Measurements from ENCODE around the gene CNOT4. TPM values are rescaled to one million over a fixed set of nuclear protein-coding genes. Genes with fewer than 3 reads are reported as not detected.

CNOT4 gene
- total and polyA plus RNA-seq, 2 of the 13 experiments (the other 11 are each of a cell fraction or from before 2014, with no cell fraction given) = 7.4 to 8.4 TPM

DNA sequence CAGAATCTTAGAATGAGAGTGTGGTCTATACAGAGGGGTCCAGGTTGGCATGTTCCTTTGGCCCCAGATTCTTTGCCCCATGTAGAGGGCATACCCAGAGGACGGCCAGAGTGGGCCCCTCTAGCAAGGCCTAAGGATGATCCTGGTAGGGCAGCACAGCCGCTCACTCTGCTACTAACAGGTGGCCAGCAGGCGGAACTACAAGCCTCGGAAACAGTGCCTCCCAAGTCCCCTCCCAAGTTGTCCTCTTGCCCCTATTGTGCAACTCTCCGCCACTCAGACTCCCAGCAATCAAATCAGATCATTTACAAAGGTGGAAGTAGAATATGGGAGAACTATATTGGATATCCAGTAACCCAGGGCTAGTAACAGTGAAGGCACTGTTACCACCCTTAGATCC, 168.9 kb downstream of the CNOT4 start (continued):
- TF ChIP-seq ZMYM4 (CRISPR knock-in tag; IDR thresholded peaks at IDR 0.05) (peak; percentile 45; the same call in 1 of the 2 replicates), CEBPG (CRISPR knock-in tag; IDR thresholded peaks at IDR 0.05) (peak; percentile 96), NFE2 (CRISPR knock-in tag; IDR thresholded peaks at IDR 0.05) (no peak), SIX1 (CRISPR knock-in tag; IDR thresholded peaks at IDR 0.05; ENCODE audit: borderline replicate concordance) (no peak), ZNF850 (CRISPR knock-in tag; conservative IDR thresholded peaks at IDR 0.05) (no peak), RBM39 (IDR thresholded peaks at IDR 0.05; ENCODE audit: low read depth, low read length, poor library complexity, severe bottlenecking) (no peak), PHF21A (CRISPR knock-in tag; IDR thresholded peaks at IDR 0.05) (0 out of 2 replicates have a peak, but pooled peaks have one; percentile 31), MIXL1 (CRISPR knock-in tag; IDR thresholded peaks at IDR 0.05) (no peak), RXRB (CRISPR knock-in tag; IDR thresholded peaks at IDR 0.05; ENCODE audit: borderline replicate concordance) (no peak), ZNF441 (CRISPR knock-in tag; IDR thresholded peaks at IDR 0.05; ENCODE audit: borderline replicate concordance) (no peak), ZNF749 (CRISPR knock-in tag; IDR thresholded peaks at IDR 0.05; ENCODE audit: borderline replicate concordance) (no peak), SCMH1 (CRISPR knock-in tag; IDR thresholded peaks at IDR 0.05; ENCODE audit: borderline replicate concordance) (no peak), CEBPB (IDR thresholded peaks at IDR 0.05; ENCODE audit: borderline replicate concordance, low read depth, low read length) (peak; percentile 97)
- TF ChIP-seq, protein P1, sequence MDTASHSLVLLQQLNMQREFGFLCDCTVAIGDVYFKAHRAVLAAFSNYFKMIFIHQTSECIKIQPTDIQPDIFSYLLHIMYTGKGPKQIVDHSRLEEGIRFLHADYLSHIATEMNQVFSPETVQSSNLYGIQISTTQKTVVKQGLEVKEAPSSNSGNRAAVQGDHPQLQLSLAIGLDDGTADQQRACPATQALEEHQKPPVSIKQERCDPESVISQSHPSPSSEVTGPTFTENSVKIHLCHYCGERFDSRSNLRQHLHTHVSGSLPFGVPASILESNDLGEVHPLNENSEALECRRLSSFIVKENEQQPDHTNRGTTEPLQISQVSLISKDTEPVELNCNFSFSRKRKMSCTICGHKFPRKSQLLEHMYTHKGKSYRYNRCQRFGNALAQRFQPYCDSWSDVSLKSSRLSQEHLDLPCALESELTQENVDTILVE (CRISPR knock-in tag; IDR thresholded peaks at IDR 0.05) = no peak
- TF ChIP-seq, protein P2, sequence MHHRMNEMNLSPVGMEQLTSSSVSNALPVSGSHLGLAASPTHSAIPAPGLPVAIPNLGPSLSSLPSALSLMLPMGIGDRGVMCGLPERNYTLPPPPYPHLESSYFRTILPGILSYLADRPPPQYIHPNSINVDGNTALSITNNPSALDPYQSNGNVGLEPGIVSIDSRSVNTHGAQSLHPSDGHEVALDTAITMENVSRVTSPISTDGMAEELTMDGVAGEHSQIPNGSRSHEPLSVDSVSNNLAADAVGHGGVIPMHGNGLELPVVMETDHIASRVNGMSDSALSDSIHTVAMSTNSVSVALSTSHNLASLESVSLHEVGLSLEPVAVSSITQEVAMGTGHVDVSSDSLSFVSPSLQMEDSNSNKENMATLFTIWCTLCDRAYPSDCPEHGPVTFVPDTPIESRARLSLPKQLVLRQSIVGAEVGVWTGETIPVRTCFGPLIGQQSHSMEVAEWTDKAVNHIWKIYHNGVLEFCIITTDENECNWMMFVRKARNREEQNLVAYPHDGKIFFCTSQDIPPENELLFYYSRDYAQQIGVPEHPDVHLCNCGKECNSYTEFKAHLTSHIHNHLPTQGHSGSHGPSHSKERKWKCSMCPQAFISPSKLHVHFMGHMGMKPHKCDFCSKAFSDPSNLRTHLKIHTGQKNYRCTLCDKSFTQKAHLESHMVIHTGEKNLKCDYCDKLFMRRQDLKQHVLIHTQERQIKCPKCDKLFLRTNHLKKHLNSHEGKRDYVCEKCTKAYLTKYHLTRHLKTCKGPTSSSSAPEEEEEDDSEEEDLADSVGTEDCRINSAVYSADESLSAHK (CRISPR knock-in tag; IDR thresholded peaks at IDR 0.05; ENCODE audit: borderline replicate concordance) = no peak
- TF ChIP-seq, protein P3, sequence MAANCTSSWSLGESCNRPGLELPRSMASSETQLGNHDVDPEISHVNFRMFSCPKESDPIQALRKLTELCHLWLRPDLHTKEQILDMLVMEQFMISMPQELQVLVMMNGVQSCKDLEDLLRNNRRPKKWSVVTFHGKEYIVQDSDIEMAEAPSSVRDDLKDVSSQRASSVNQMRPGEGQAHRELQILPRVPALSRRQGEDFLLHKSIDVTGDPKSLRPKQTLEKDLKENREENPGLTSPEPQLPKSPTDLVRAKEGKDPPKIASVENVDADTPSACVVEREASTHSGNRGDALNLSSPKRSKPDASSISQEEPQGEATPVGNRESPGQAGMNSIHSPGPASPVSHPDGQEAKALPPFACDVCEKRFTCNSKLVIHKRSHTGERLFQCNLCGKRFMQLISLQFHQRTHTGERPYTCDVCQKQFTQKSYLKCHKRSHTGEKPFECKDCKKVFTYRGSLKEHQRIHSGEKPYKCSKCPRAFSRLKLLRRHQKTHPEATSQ (CRISPR knock-in tag; IDR thresholded peaks at IDR 0.05; ENCODE audit: borderline replicate concordance) = no peak
- TF ChIP-seq, protein P4, sequence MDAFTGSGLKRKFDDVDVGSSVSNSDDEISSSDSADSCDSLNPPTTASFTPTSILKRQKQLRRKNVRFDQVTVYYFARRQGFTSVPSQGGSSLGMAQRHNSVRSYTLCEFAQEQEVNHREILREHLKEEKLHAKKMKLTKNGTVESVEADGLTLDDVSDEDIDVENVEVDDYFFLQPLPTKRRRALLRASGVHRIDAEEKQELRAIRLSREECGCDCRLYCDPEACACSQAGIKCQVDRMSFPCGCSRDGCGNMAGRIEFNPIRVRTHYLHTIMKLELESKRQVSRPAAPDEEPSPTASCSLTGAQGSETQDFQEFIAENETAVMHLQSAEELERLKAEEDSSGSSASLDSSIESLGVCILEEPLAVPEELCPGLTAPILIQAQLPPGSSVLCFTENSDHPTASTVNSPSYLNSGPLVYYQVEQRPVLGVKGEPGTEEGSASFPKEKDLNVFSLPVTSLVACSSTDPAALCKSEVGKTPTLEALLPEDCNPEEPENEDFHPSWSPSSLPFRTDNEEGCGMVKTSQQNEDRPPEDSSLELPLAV (CRISPR knock-in tag; conservative IDR thresholded peaks at IDR 0.05; ENCODE audit: low read depth) = no peak
- TF ChIP-seq, protein P5, sequence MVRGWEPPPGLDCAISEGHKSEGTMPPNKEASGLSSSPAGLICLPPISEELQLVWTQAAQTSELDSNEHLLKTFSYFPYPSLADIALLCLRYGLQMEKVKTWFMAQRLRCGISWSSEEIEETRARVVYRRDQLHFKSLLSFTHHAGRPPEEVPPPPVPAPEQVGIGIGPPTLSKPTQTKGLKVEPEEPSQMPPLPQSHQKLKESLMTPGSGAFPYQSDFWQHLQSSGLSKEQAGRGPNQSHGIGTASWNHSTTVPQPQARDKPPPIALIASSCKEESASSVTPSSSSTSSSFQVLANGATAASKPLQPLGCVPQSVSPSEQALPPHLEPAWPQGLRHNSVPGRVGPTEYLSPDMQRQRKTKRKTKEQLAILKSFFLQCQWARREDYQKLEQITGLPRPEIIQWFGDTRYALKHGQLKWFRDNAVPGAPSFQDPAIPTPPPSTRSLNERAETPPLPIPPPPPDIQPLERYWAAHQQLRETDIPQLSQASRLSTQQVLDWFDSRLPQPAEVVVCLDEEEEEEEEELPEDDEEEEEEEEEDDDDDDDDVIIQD (CRISPR knock-in tag; IDR thresholded peaks at IDR 0.05; ENCODE audit: low read depth) = peak; percentile 22; the same call in 1 of the 2 replicates
- TF ChIP-seq, protein P6, sequence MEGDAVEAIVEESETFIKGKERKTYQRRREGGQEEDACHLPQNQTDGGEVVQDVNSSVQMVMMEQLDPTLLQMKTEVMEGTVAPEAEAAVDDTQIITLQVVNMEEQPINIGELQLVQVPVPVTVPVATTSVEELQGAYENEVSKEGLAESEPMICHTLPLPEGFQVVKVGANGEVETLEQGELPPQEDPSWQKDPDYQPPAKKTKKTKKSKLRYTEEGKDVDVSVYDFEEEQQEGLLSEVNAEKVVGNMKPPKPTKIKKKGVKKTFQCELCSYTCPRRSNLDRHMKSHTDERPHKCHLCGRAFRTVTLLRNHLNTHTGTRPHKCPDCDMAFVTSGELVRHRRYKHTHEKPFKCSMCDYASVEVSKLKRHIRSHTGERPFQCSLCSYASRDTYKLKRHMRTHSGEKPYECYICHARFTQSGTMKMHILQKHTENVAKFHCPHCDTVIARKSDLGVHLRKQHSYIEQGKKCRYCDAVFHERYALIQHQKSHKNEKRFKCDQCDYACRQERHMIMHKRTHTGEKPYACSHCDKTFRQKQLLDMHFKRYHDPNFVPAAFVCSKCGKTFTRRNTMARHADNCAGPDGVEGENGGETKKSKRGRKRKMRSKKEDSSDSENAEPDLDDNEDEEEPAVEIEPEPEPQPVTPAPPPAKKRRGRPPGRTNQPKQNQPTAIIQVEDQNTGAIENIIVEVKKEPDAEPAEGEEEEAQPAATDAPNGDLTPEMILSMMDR (CRISPR knock-in tag; IDR thresholded peaks at IDR 0.05) = peak; percentile 74

Measured in HepG2 (cell line).